ENCODE data around the gene IFIT1. TPM values are rescaled to one million over a fixed set of nuclear protein-coding genes. Genes with fewer than 3 reads are reported as not detected.
A peak's percentile ranks its signal among the peaks of the same experiment; 100 is the strongest.

Gene IFIT1
- total and polyA plus RNA-seq, 9 of the 15 experiments (the other 6 are each of a cell fraction or from before 2014, with no cell fraction given) = 0.03 to 0.40 (median 0.18) TPM

GRCh38 chr10:89355394-89355931 lies 37.0 kb upstream of the IFIT1 start (continued):
- TF ChIP-seq HNRNPK (IDR thresholded peaks at IDR 0.05; ENCODE audit: low read depth, low read length, poor library complexity, severe bottlenecking) = no peak
- TF ChIP-seq U2AF2 (optimal IDR thresholded peaks at IDR 0.05; ENCODE audit: low read depth, low read length) = no peak
- no peak for TF ChIP-seq STAG1 (CRISPR knock-in tag; IDR thresholded peaks at IDR 0.05; ENCODE audit: borderline replicate concordance)
- TF ChIP-seq ZKSCAN3 (CRISPR knock-in tag; IDR thresholded peaks at IDR 0.05) = peak; percentile 47; the same call in 1 of the 2 replicates
- no peak for TF ChIP-seq ZNF143 (CRISPR knock-in tag; IDR thresholded peaks at IDR 0.05)
- no peak for TF ChIP-seq WHSC1 (IDR thresholded peaks at IDR 0.05; ENCODE audit: low read length)
- TF ChIP-seq ATF1 (CRISPR knock-in tag; IDR thresholded peaks at IDR 0.05) = no peak
- TF ChIP-seq ATF1 (tag; IDR thresholded peaks at IDR 0.05) = no peak
- peak; percentile 60; the same call in 1 of the 2 replicates for TF ChIP-seq ILK (tag; IDR thresholded peaks at IDR 0.05; ENCODE audit: borderline replicate concordance, low read depth)
- no peak for TF ChIP-seq HNRNPH1 (optimal IDR thresholded peaks at IDR 0.05; ENCODE audit: low read depth, low read length)
- TF ChIP-seq ZKSCAN8 (CRISPR knock-in tag; IDR thresholded peaks at IDR 0.05) = peak; percentile 85
- no peak for TF ChIP-seq FOXA1 (IDR thresholded peaks at IDR 0.05; ENCODE audit: borderline replicate concordance)
- TF ChIP-seq MAFF (IDR thresholded peaks at IDR 0.05; ENCODE audit: low read length) = no peak
- TF ChIP-seq SMARCA4 (IDR thresholded peaks at IDR 0.05) = no peak
- no peak for TF ChIP-seq CBX2 (IDR thresholded peaks at IDR 0.05; ENCODE audit: insufficient read depth, low read length, poor library complexity, severe bottlenecking)
- TF ChIP-seq, protein P1, sequence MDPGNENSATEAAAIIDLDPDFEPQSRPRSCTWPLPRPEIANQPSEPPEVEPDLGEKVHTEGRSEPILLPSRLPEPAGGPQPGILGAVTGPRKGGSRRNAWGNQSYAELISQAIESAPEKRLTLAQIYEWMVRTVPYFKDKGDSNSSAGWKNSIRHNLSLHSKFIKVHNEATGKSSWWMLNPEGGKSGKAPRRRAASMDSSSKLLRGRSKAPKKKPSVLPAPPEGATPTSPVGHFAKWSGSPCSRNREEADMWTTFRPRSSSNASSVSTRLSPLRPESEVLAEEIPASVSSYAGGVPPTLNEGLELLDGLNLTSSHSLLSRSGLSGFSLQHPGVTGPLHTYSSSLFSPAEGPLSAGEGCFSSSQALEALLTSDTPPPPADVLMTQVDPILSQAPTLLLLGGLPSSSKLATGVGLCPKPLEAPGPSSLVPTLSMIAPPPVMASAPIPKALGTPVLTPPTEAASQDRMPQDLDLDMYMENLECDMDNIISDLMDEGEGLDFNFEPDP (CRISPR knock-in tag; IDR thresholded peaks at IDR 0.05) = peak; percentile 78; the same call in 1 of the 2 replicates
- TF ChIP-seq KLF6 (CRISPR knock-in tag; IDR thresholded peaks at IDR 0.05; ENCODE audit: borderline replicate concordance) = peak; percentile 94
- no peak for TF ChIP-seq ARID3A (IDR thresholded peaks at IDR 0.05; ENCODE audit: borderline replicate concordance, low read depth, low read length)
- TF ChIP-seq EGR1 (conservative IDR thresholded peaks at IDR 0.05) = no peak
- TF ChIP-seq ERF (CRISPR knock-in tag; IDR thresholded peaks at IDR 0.05) = peak; percentile 80; the same call in 1 of the 2 replicates
- TF ChIP-seq ZNF76 (CRISPR knock-in tag; IDR thresholded peaks at IDR 0.05; ENCODE audit: borderline replicate concordance) = peak; percentile 77; the same call in 1 of the 2 replicates
- TF ChIP-seq HDAC8 (tag; IDR thresholded peaks at IDR 0.05) = no peak
- TF ChIP-seq CREB1 (IDR thresholded peaks at IDR 0.05) = no peak
- TF ChIP-seq CREB1 (CRISPR knock-in tag; IDR thresholded peaks at IDR 0.05) = no peak
- no peak for TF ChIP-seq E4F1 (CRISPR knock-in tag; IDR thresholded peaks at IDR 0.05; ENCODE audit: borderline replicate concordance)
